HFF-Myc (cell line): ENCODE results near the gene ZNF480.
A peak's percentile ranks its signal among the peaks of the same experiment; 100 is the strongest.
"Not testable (repeated sequence)": the region's sequence is repeated elsewhere in the genome, so short reads cannot be mapped to it uniquely, and the experiment has no call there.

ENCODE experiments used
- DNase-seq: peaks from one replicate; pipeline ENCODE4 v3.0.0-alpha.2; 2011; ENCODE audit warnings: low read depth; ENCODE audit errors: extremely low read depth
- H3K4me3 ChIP-seq: replicated peaks from 2 replicates; pipeline ENCODE4 v1.5.1; 2011; ENCODE audit warnings: low read depth, mild to moderate bottlenecking, control low read depth, low read length
- CTCF ChIP-seq: IDR thresholded peaks from 2 replicates; pipeline ENCODE4 v1.5.1; 2012; ENCODE audit warnings: mild to moderate bottlenecking, low read depth, low read length, control low read depth; ENCODE audit errors: missing control alignments

ZNF480 gene

GRCh38 chr19:52296773-52297600 is at the start of gene ZNF480:
Gene ZNF480, plus strand, starts transcription at chr19:52297169. Its CDS starts 3,244 bp downstream, at chr19:52300413.
- no peak for DNase-seq
- TF ChIP-seq CTCF: no peak
- H3K4me3 ChIP-seq: peak within 1 kb of the TSS; percentile 86

- no peak for DNase-seq
- no peak overlapping the region for H3K4me3 ChIP-seq
- TF ChIP-seq CTCF: peak; percentile 15
These were observed 48.7 kb upstream of the ZNF480 start for GRCh38 chr19:52248241-52248640.

- no peak for TF ChIP-seq CTCF
- no peak for DNase-seq
These were observed 38.5 kb upstream of the ZNF480 start for GRCh38 chr19:52258426-52258825.

GRCh38 chr19:52265556-52265955 is 31.4 kb upstream of the ZNF480 start:
- DNase-seq: not testable (repeated sequence)

More at GRCh38 chr19:52258426-52258825, 38.5 kb upstream of the ZNF480 start:
- H3K4me3 ChIP-seq: no peak overlapping the region

GRCh38 chr19:52269338-52270261 is 27.4 kb upstream of the ZNF480 start, which contains the start of gene ZNF766:
Gene ZNF766, plus strand, starts transcription at chr19:52269587. Its CDS starts 27 bp downstream, at chr19:52269614.
- TF ChIP-seq CTCF: no peak
- peak; percentile 76 for DNase-seq
- H3K4me3 ChIP-seq: peak within 1 kb of the TSS; percentile 89

More at GRCh38 chr19:52265556-52265955, 31.4 kb upstream of the ZNF480 start:
- not testable (repeated sequence) for H3K4me3 ChIP-seq

GRCh38 chr19:52270266-52270885 is 26.6 kb upstream of the ZNF480 start:
- peak overlapping the region; percentile 89 for H3K4me3 ChIP-seq
- no peak for TF ChIP-seq CTCF
- no peak for DNase-seq
